PFSK-1 (cell line): Measurements from ENCODE around the gene RANBP1.

Source experiments
- FOXP2 ChIP-seq: optimal IDR thresholded peaks from 2 replicates; pipeline ENCODE3; 2011; ENCODE audit warnings: borderline replicate concordance, control low read depth, inconsistent platforms; ENCODE audit not compliant: insufficient read depth; ENCODE audit errors: extremely low read length, extremely low read depth
- POLR2AphosphoS5 ChIP-seq: IDR thresholded peaks from 2 replicates; pipeline ENCODE4 v1.6.1; 2012; ENCODE audit warnings: low read depth, mild to moderate bottlenecking, control low read depth, low read length, moderate library complexity
- REST ChIP-seq, 2 experiments: IDR thresholded peaks; 2 replicates each; pipeline versions ENCODE4 v1.6.1 to v1.8.0; 2011 to 2012; ENCODE audit warnings: low read depth in 2 of 2, low read length in 2 of 2, control low read depth in 1 of 2, inconsistent platforms in 1 of 2, mild to moderate bottlenecking in 1 of 2, moderate library complexity in 1 of 2; ENCODE audit not compliant: insufficient read depth in 1 of 2
- SIN3A ChIP-seq: IDR thresholded peaks from 2 replicates; pipeline ENCODE4 v1.6.1; 2012; ENCODE audit warnings: mild to moderate bottlenecking, low read length, moderate library complexity, borderline replicate concordance; ENCODE audit not compliant: insufficient read depth
- TAF1 ChIP-seq: IDR thresholded peaks from 2 replicates; pipeline ENCODE4 v1.6.1; 2012; ENCODE audit warnings: low read length, control low read depth, borderline replicate concordance; ENCODE audit not compliant: insufficient read depth

The RANBP1 gene

GRCh38 chr22:20145206-20145831 lies 29.4 kb downstream of the RANBP1 start:
- no peak for TF ChIP-seq POLR2AphosphoS5
- TF ChIP-seq TAF1, result no peak
- no peak for TF ChIP-seq SIN3A
- TF ChIP-seq REST (IDR thresholded peaks at IDR 0.05; ENCODE audit: insufficient read depth in 1 of 2, low read depth in 2 of 2, low read length in 2 of 2), result no peak
- no peak for TF ChIP-seq FOXP2

GRCh38 chr22:20145832-20146223 lies 29.9 kb downstream of the RANBP1 start:
- TF ChIP-seq REST (IDR thresholded peaks at IDR 0.05; ENCODE audit: insufficient read depth in 1 of 2, low read depth in 2 of 2, low read length in 2 of 2), result no peak
- no peak for TF ChIP-seq FOXP2
- no peak for TF ChIP-seq TAF1
- TF ChIP-seq SIN3A, result no peak
- TF ChIP-seq POLR2AphosphoS5, result no peak

- TF ChIP-seq SIN3A, result no peak
- TF ChIP-seq FOXP2, result no peak
- no peak for TF ChIP-seq REST (IDR thresholded peaks at IDR 0.05; ENCODE audit: insufficient read depth in 1 of 2, low read depth in 2 of 2, low read length in 2 of 2)
- TF ChIP-seq POLR2AphosphoS5, result no peak
- TF ChIP-seq TAF1, result no peak
Measured at GRCh38 chr22:20146777-20147176, 30.9 kb downstream of the RANBP1 start.

- TF ChIP-seq TAF1, result no peak
- no peak for TF ChIP-seq SIN3A
- no peak for TF ChIP-seq FOXP2
- no peak for TF ChIP-seq REST (IDR thresholded peaks at IDR 0.05; ENCODE audit: insufficient read depth in 1 of 2, low read depth in 2 of 2, low read length in 2 of 2)
- no peak for TF ChIP-seq POLR2AphosphoS5
Measured at GRCh38 chr22:20147237-20147988, 31.5 kb downstream of the RANBP1 start.
